Progenitor cell of endocrine pancreas (in vitro differentiated cells): ENCODE measurements around the gene ZNF79. TPM values are rescaled to one million over a fixed set of nuclear protein-coding genes. Genes with fewer than 3 reads are reported as not detected.
A peak's percentile ranks its signal among the peaks of the same experiment; 100 is the strongest.

Source experiments
- DNase-seq: peaks from one replicate; pipeline ENCODE4 v3.0.0; 2021; ENCODE audit warnings: low spot score; ENCODE audit not compliant: unreplicated experiment
- H3K27ac Mint-ChIP-seq: 2 replicates; pipeline ENCODE4 v1.8.0; 2021; ENCODE audit warnings: mild to moderate bottlenecking, moderate library complexity, mixed read lengths
- H3K27me3 Mint-ChIP-seq: 2 replicates; pipeline ENCODE4 v1.8.0; 2021; ENCODE audit warnings: mixed read lengths
- H3K36me3 Mint-ChIP-seq: 2 replicates; pipeline ENCODE4 v1.8.0; 2022; ENCODE audit warnings: mixed read lengths; ENCODE audit not compliant: insufficient read depth
- H3K4me1 Mint-ChIP-seq: 2 replicates; pipeline ENCODE4 v1.8.0; 2021; ENCODE audit warnings: low read depth, mixed read lengths
- H3K4me3 Mint-ChIP-seq: 2 replicates; pipeline ENCODE4 v1.8.0; 2021; ENCODE audit warnings: low read depth, mild to moderate bottlenecking, moderate library complexity, mixed read lengths
- H3K9me3 Mint-ChIP-seq: 2 replicates; pipeline ENCODE4 v1.8.0; 2021; ENCODE audit warnings: low read depth, mixed read lengths
- total RNA-seq: library from RNA; stranded (reverse); gene quantifications from 2 replicates; pipeline ENCODE4 v1.2.1, GENCODE V29; 2021
- TF ChIP-seq, protein P1 (sequence below): fragments of 200-600 bp; sonication (generic); IDR thresholded peaks from one replicate; pipeline ENCODE4 v1.5.0; 2021; ENCODE audit warnings: antibody characterized with exemption, mild to moderate bottlenecking; ENCODE audit not compliant: unreplicated experiment

The ZNF79 gene
- total RNA-seq, 1 donor from 2014 or later = 12.4 TPM

- no peak overlapping the region for H3K27ac Mint-ChIP-seq
- H3K4me3 Mint-ChIP-seq = no peak overlapping the region
- no peak for DNase-seq
- H3K4me1 Mint-ChIP-seq = peaks cover 18% of the 10 kb centered on the region
- TF ChIP-seq, protein P1, sequence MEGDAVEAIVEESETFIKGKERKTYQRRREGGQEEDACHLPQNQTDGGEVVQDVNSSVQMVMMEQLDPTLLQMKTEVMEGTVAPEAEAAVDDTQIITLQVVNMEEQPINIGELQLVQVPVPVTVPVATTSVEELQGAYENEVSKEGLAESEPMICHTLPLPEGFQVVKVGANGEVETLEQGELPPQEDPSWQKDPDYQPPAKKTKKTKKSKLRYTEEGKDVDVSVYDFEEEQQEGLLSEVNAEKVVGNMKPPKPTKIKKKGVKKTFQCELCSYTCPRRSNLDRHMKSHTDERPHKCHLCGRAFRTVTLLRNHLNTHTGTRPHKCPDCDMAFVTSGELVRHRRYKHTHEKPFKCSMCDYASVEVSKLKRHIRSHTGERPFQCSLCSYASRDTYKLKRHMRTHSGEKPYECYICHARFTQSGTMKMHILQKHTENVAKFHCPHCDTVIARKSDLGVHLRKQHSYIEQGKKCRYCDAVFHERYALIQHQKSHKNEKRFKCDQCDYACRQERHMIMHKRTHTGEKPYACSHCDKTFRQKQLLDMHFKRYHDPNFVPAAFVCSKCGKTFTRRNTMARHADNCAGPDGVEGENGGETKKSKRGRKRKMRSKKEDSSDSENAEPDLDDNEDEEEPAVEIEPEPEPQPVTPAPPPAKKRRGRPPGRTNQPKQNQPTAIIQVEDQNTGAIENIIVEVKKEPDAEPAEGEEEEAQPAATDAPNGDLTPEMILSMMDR = no peak
- H3K36me3 Mint-ChIP-seq = peaks cover 18% of the 10 kb centered on the region
- H3K9me3 Mint-ChIP-seq = no peaks in the 10 kb centered on the region
- H3K27me3 Mint-ChIP-seq = no peaks in the 10 kb centered on the region
Observed at GRCh38 chr9:127428348-127428747, 4.2 kb downstream of the ZNF79 start.

DNA sequence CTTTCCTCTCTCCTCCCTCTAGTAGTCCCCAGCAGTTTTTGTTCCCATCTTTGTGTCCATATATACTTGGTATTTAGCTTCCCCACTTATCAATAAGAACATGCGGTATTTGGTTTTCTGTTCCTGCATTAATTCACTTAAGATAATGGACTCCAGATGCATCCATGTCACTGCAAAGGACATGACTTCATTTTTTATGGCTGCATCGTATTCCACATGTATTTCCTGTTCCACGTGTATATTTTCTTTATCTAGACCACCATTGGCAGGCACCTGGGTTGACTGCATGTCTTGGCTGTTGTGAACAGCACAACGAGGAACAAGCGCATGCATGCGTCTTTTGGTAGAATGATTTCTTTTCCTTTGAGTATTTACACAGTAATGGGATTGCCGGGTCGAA, 6.2 kb downstream of the ZNF79 start:
- H3K36me3 Mint-ChIP-seq = peaks cover 30% of the 10 kb centered on the region
- no peak overlapping the region for H3K27ac Mint-ChIP-seq
- no peak for DNase-seq
- TF ChIP-seq, protein P1 = no peak
- no peak overlapping the region for H3K4me3 Mint-ChIP-seq
- no peaks in the 10 kb centered on the region for H3K27me3 Mint-ChIP-seq
- H3K9me3 Mint-ChIP-seq = no peaks in the 10 kb centered on the region
- peaks cover 6% of the 10 kb centered on the region for H3K4me1 Mint-ChIP-seq

DNA sequence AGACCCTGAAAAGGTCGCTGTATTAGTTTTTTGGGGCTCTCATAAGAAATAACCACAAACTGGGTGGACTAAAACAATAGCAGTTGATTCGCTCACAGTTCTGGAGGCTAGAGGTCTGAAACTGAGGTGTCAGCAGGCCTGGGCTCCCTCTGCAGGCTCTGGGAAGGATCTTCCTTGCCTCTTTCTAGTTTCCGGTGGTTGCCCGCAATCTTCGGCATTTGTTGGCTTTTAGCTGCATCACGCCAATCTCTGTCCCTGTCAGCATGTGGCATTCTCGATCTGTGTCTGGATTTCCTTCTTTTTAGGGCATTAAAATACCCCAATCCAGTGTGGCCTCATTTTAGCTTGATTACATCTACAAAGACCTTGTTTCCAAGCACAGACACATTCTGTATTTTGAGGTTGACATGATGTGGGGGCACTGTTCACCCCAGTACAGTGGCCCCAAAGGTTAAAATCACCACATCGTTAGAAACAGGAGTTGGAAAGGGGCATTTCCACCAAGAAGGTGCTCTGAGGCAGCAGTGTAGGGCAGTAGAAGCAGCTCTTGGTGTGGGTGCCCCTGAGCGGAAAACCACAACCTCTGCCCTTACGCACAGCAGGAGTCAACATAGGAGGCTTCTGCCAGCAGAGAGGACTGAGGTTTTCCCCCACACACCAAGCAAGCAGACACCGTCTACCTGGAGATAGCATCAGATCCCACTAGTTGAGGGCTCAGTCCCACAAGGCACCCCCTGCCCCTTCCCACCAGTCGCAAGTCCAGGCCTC, 13.5 kb downstream of the ZNF79 start:
- peaks cover 40% of the 10 kb centered on the region for H3K36me3 Mint-ChIP-seq
- TF ChIP-seq, protein P1 = no peak
- no peak for DNase-seq
- H3K9me3 Mint-ChIP-seq = no peaks in the 10 kb centered on the region
- no peak overlapping the region for H3K4me3 Mint-ChIP-seq
- H3K4me1 Mint-ChIP-seq = no peaks in the 10 kb centered on the region
- no peaks in the 10 kb centered on the region for H3K27me3 Mint-ChIP-seq
- H3K27ac Mint-ChIP-seq = no peak overlapping the region

DNA sequence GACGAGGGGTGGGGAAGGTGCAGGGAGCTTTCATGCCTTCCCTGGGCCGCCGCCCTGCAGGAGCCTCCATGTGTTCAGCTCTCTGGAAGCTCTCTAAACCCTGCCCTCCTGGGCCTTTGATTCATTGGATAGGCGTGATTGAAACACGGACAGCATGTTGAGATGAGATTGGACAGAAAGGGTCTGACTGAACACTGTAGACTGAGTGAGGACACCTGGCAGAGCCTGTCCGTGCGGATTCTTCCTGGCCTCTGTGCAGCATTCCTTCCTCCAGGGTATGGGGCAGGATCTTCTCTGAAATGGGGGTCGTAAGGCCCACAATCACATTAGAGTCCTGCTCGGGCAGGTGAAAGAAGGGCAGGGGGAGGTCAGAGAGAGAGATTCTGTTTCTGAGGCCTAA, 14.2 kb downstream of the ZNF79 start:
- Mint-ChIP-seq H3K27me3 (no peaks in the 10 kb centered on the region), H3K9me3 (no peaks in the 10 kb centered on the region), H3K36me3 (peaks cover 41% of the 10 kb centered on the region), H3K4me3 (no peak overlapping the region), H3K4me1 (no peaks in the 10 kb centered on the region), H3K27ac (peak overlapping the region; percentile 2)
- TF ChIP-seq, protein P1 = no peak
- DNase-seq = no peak

DNA sequence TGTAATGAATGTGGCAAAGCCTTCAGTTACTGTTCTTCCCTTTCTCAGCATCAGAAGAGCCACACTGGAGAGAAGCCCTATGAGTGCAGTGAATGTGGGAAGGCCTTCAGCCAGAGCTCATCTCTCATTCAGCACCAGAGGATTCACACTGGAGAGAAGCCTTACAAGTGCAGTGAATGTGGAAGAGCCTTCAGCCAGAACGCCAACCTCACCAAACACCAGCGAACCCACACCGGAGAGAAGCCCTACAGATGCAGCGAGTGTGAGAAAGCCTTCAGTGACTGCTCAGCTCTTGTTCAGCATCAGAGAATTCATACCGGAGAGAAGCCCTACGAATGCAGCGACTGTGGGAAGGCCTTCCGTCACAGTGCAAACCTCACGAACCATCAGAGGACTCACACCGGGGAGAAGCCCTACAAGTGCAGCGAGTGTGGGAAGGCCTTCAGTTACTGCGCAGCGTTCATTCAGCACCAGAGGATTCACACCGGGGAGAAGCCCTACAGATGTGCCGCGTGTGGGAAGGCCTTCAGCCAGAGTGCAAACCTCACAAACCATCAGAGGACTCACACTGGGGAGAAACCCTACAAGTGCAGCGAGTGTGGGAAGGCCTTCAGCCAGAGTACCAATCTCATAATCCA, 20.2 kb downstream of the ZNF79 start:
- Mint-ChIP-seq H3K4me3 (no peak overlapping the region), H3K4me1 (peaks cover 10% of the 10 kb centered on the region), H3K27ac (peak overlapping the region; percentile 69), H3K36me3 (peaks cover 57% of the 10 kb centered on the region), H3K9me3 (no peaks in the 10 kb centered on the region), H3K27me3 (no peaks in the 10 kb centered on the region)
- no peak for DNase-seq
- TF ChIP-seq, protein P1 = no peak
